ENCODE data around the gene KCNMB2.
"Not testable (repeated sequence)": the region's sequence is repeated elsewhere in the genome, so short reads cannot be mapped to it uniquely, and the experiment has no call there.

KCNMB2 gene

GRCh38 chr3:178536211-178537079 is at the start of gene KCNMB2:
KCNMB2 (plus strand) TSS chr3:178536436.
- no peak for DNase-seq

GRCh38 chr3:178486903-178487302 is 49.3 kb upstream of the KCNMB2 start:
- DNase-seq, result no peak

- no peak for DNase-seq
Observed at GRCh38 chr3:178487752-178488151, 48.5 kb upstream of the KCNMB2 start.

GRCh38 chr3:178491751-178492150 is 44.5 kb upstream of the KCNMB2 start:
- DNase-seq, result no peak

GRCh38 chr3:178492491-178492890 is 43.7 kb upstream of the KCNMB2 start:
- no peak for DNase-seq

- DNase-seq, result no peak
Observed at GRCh38 chr3:178494386-178494785, 41.9 kb upstream of the KCNMB2 start.

- no peak for DNase-seq
Observed at GRCh38 chr3:178496911-178497310, 39.3 kb upstream of the KCNMB2 start.

GRCh38 chr3:178498871-178499270 is 37.4 kb upstream of the KCNMB2 start:
- DNase-seq, result no peak

GRCh38 chr3:178500631-178501030 is 35.6 kb upstream of the KCNMB2 start:
- no peak for DNase-seq

GRCh38 chr3:178504128-178504527 is 32.1 kb upstream of the KCNMB2 start:
- no peak for DNase-seq

- DNase-seq, result no peak
Observed at GRCh38 chr3:178505832-178506231, 30.4 kb upstream of the KCNMB2 start.

GRCh38 chr3:178507507-178508442 is 28.5 kb upstream of the KCNMB2 start:
- DNase-seq, result no peak

- no peak for DNase-seq
Observed at GRCh38 chr3:178508443-178508825, 27.8 kb upstream of the KCNMB2 start.

GRCh38 chr3:178510496-178510895 is 25.7 kb upstream of the KCNMB2 start:
- DNase-seq, result no peak

- DNase-seq, result peak; percentile 62
Observed at GRCh38 chr3:178512647-178513046, 23.6 kb upstream of the KCNMB2 start.

- no peak for DNase-seq
Observed at GRCh38 chr3:178513546-178514380, 22.5 kb upstream of the KCNMB2 start.

- DNase-seq, result no peak
Observed at GRCh38 chr3:178514401-178514800, 21.8 kb upstream of the KCNMB2 start.

- not testable (repeated sequence) for DNase-seq
Observed at GRCh38 chr3:178515076-178515744, 21.0 kb upstream of the KCNMB2 start.

GRCh38 chr3:178517665-178518334 is 18.4 kb upstream of the KCNMB2 start:
- no peak for DNase-seq

- DNase-seq, result no peak
Observed at GRCh38 chr3:178518660-178519396, 17.4 kb upstream of the KCNMB2 start.

GRCh38 chr3:178519701-178520100 is 16.5 kb upstream of the KCNMB2 start:
- no peak for DNase-seq
